Activated T-cell treated with anti-CD3 and anti-CD28 coated beads, Interleukin-2, amount 50 U/mL, for 72 hours (primary cell): ENCODE results near the gene SMIM5. TPM values are rescaled to one million over a fixed set of nuclear protein-coding genes. Genes with fewer than 3 reads are reported as not detected.

Experiments used
- ATAC-seq, 2 donors: fragments of 150-1000 bp; cut with Tn5 transposase; replicated peaks in 1 of 2; 2 replicates each; pipeline ENCODE4 v1.10.0; 2021; ENCODE audit warnings: moderate library complexity in 2 of 2, mild to moderate bottlenecking in 1 of 2
- DNase-seq, 2 donors: peaks; one replicate each; pipeline ENCODE4 v3.0.0; 2021 to 2022; ENCODE audit warnings: mixed read lengths in 1 of 2
- H3K27ac Mint-ChIP-seq: one replicate; pipeline ENCODE4 v1.8.0; 2022; ENCODE audit warnings: mild to moderate bottlenecking, moderate library complexity, mixed read lengths
- H3K27me3 Mint-ChIP-seq: one replicate; pipeline ENCODE4 v1.8.0; 2022; ENCODE audit warnings: low read depth, mixed read lengths
- H3K36me3 Mint-ChIP-seq, 2 donors: one replicate each; pipeline ENCODE4 v1.8.0; 2022; ENCODE audit warnings: mixed read lengths in 2 of 2, mild to moderate bottlenecking in 1 of 2; ENCODE audit not compliant: insufficient read depth in 2 of 2
- H3K4me1 Mint-ChIP-seq: one replicate; pipeline ENCODE4 v1.8.0; 2022; ENCODE audit warnings: low read depth, mixed read lengths
- H3K4me3 Mint-ChIP-seq, 2 donors: one replicate each; pipeline ENCODE4 v1.8.0; 2022; ENCODE audit warnings: mild to moderate bottlenecking in 2 of 2, mixed read lengths in 2 of 2, moderate library complexity in 2 of 2
- H3K9me3 Mint-ChIP-seq, 2 donors: one replicate each; pipeline ENCODE4 v1.8.0; 2022; ENCODE audit warnings: mixed read lengths in 2 of 2
- total RNA-seq, 2 donors: library from RNA; stranded (reverse); gene quantifications; one replicate each; pipeline ENCODE4 v1.2.3, GENCODE V29; 2022

The SMIM5 gene
- total RNA-seq, 2 donors from 2014 or later, result 1.4 to 2.4 TPM

DNA sequence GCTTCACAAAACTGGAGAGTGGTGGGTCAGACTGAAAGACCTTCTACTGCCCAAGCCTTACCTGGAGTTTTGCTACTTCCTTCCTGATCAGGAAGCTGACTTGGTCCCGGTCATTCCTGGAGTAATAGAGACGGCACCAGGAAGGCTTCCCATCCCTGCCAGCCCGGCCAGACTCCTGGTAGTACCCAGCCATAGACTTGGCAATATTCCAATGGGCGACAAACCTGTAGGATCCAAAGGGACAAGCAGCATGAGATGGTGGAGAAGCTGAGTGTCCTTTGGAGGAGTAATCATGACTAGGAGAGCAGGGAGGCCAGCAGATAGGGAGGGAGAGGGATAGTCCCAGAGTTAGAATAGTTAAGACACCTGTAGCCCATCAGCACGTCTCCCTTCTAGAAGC lies 25.0 kb downstream of the SMIM5 start:
- peaks cover 2 to 5% of the 10 kb centered on the region in 2 donors for H3K36me3 Mint-ChIP-seq
- ATAC-seq (no peak), DNase-seq (no peak)
- H3K4me3 Mint-ChIP-seq, result no peak overlapping the region
- H3K27ac Mint-ChIP-seq, result no peak overlapping the region
- peaks cover under 1% of the 10 kb centered on the region for H3K4me1 Mint-ChIP-seq
- H3K9me3 Mint-ChIP-seq, result no peaks in the 10 kb centered on the region
- H3K27me3 Mint-ChIP-seq, result no peaks in the 10 kb centered on the region

- Mint-ChIP-seq H3K9me3 (no peaks in the 10 kb centered on the region), H3K4me3 (no peak overlapping the region), H3K36me3 (peaks cover 5 to 8% of the 10 kb centered on the region in 2 donors), H3K27ac (no peak overlapping the region), H3K4me1 (peaks cover 14% of the 10 kb centered on the region), H3K27me3 (no peaks in the 10 kb centered on the region)
- DNase-seq, result no peak
- ATAC-seq, result no peak
These were observed 28.3 kb downstream of the SMIM5 start for GRCh38 chr17:75661531-75661930.

DNA sequence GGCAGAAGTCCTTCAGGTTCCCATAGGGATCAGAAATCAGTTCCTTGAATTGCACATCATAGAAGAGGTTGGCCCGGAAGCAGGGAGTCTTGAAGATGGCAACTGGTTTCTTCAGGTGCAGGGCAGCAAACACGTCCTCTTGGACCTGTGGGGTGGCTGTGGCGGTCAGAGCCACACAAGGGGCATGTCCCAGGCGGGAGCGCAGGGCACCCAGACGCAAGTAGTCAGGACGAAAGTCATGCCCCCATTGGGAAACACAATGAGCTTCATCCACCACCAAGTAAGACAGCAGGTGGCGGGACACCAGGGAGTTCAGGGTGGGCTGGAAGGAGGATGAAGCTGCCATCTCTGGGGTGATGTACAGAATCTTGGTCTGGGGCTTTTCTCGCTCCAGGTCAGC lies 29.3 kb downstream of the SMIM5 start:
- Mint-ChIP-seq H3K4me1 (peaks cover 14% of the 10 kb centered on the region), H3K4me3 (no peak overlapping the region), H3K36me3 (peaks cover 5 to 7% of the 10 kb centered on the region in 2 donors), H3K27ac (no peak overlapping the region), H3K9me3 (no peaks in the 10 kb centered on the region), H3K27me3 (no peaks in the 10 kb centered on the region)
- DNase-seq (no peak), ATAC-seq (no peak)

GRCh38 chr17:75664099-75664549 lies 30.9 kb downstream of the SMIM5 start:
- H3K36me3 Mint-ChIP-seq, result peaks cover 7 to 10% of the 10 kb centered on the region in 2 donors
- DNase-seq, result no peak
- ATAC-seq, result no peak
- no peak overlapping the region for H3K4me3 Mint-ChIP-seq
- peaks cover 25% of the 10 kb centered on the region for H3K4me1 Mint-ChIP-seq
- no peaks in the 10 kb centered on the region for H3K9me3 Mint-ChIP-seq
- H3K27me3 Mint-ChIP-seq, result no peaks in the 10 kb centered on the region
- no peak overlapping the region for H3K27ac Mint-ChIP-seq

- DNase-seq, result no peak
- peaks cover 10 to 11% of the 10 kb centered on the region in 2 donors for H3K36me3 Mint-ChIP-seq
- H3K4me3 Mint-ChIP-seq, result no peak overlapping the region
- H3K27ac Mint-ChIP-seq, result peak overlapping the region; percentile 77
- peaks cover 38% of the 10 kb centered on the region for H3K4me1 Mint-ChIP-seq
- no peaks in the 10 kb centered on the region for H3K27me3 Mint-ChIP-seq
- ATAC-seq, result no peak
- no peaks in the 10 kb centered on the region for H3K9me3 Mint-ChIP-seq
These were observed 32.7 kb downstream of the SMIM5 start for GRCh38 chr17:75665981-75666380.

DNA sequence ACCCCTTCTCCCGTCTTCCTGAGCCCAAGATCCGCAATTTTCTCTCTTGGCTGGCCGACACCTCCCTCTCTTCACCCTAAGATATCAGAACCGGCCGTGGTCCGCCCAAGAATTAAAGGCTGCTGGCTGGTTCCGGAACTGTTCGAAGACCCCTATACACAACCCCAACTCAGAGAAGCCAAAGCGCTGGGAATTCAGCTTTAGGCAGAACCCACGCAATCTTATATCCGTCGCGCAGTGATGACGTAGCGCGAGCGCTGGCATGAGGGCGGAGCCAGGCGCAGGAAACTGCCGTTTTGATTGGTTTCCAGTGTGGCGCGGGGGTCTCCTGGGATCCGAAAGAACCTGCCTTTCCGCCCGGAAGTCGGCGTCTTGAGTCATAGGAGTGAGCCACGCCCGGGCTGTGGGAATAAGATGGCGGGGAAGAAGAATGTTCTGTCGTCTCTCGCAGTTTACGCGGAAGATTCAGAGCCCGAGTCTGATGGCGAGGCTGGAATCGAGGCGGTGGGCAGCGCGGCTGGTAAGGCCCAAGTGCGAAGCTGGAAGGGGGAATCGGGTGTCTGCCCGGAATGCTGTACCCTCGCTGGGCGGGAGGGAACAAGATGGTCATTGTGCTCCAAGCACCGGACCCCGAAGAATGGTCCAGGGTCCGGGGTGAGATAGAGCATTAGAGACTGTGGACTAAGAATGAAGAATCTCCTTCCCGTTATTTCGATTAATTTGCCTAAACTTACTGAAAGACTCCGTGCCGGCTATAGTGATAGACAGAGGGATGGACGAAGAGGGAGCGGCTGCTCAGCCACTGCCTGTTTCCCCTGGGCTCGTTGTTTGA lies 33.9 kb downstream of the SMIM5 start, which contains the start of the genes RECQL5 and SAP30BP:
Gene RECQL5 (minus strand): TSS at position 196 of the 832 bp plus-strand sequence. CDS start 597 bp downstream, outside the sequence.
Gene SAP30BP (plus strand): TSS at position 380 of the 832 bp plus-strand sequence. CDS start 35 bp downstream, at position 415.
- peak within 1 kb of the TSS; percentile 77 for H3K27ac Mint-ChIP-seq
- H3K27me3 Mint-ChIP-seq, result no peaks in the 10 kb centered on the region
- no peak within 1 kb of the TSS for H3K4me3 Mint-ChIP-seq
- peak; percentile 100 for ATAC-seq
- peaks cover 10 to 11% of the 10 kb centered on the region in 2 donors for H3K36me3 Mint-ChIP-seq
- H3K9me3 Mint-ChIP-seq, result no peaks in the 10 kb centered on the region
- peaks cover 43% of the 10 kb centered on the region for H3K4me1 Mint-ChIP-seq
- peak; percentile 96 to 98 for DNase-seq

DNA sequence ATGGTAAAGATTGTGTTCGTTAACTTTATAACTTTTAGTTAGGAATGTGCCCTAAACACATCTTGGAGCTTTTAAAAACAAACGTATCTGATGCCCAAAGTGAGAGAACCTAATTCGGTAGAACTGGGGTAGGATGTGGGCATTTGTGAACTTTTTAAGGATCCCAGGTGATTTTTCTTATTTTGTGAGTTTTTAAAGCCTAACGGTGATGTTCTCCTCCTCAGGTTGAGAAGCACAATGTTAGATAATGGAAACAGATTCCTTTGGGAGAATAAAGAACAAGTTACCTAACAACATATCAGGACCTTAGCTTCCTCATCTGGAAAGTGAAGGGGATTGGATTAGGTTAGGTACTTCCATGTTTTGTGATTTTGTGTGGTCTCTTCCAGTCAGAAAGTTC lies 34.6 kb downstream of the SMIM5 start:
- ATAC-seq (no peak), DNase-seq (no peak)
- Mint-ChIP-seq H3K9me3 (no peaks in the 10 kb centered on the region), H3K4me3 (no peak overlapping the region), H3K27ac (no peak overlapping the region), H3K27me3 (no peaks in the 10 kb centered on the region), H3K4me1 (peaks cover 43% of the 10 kb centered on the region), H3K36me3 (peaks cover 6 to 9% of the 10 kb centered on the region in 2 donors)

GRCh38 chr17:75668489-75668888 lies 35.3 kb downstream of the SMIM5 start:
- ATAC-seq (no peak), DNase-seq (no peak)
- H3K36me3 Mint-ChIP-seq, result peaks cover 6 to 9% of the 10 kb centered on the region in 2 donors
- peaks cover 43% of the 10 kb centered on the region for H3K4me1 Mint-ChIP-seq
- H3K9me3 Mint-ChIP-seq, result no peaks in the 10 kb centered on the region
- H3K27me3 Mint-ChIP-seq, result no peaks in the 10 kb centered on the region
- H3K4me3 Mint-ChIP-seq, result no peak overlapping the region
- no peak overlapping the region for H3K27ac Mint-ChIP-seq

- Mint-ChIP-seq H3K9me3 (no peaks in the 10 kb centered on the region), H3K4me1 (peaks cover 37% of the 10 kb centered on the region), H3K4me3 (no peak overlapping the region), H3K27ac (no peak overlapping the region), H3K36me3 (peaks cover 3 to 8% of the 10 kb centered on the region in 2 donors), H3K27me3 (no peaks in the 10 kb centered on the region)
- no peak for DNase-seq
- no peak for ATAC-seq
These were observed 37.6 kb downstream of the SMIM5 start for GRCh38 chr17:75670868-75671267.

DNA sequence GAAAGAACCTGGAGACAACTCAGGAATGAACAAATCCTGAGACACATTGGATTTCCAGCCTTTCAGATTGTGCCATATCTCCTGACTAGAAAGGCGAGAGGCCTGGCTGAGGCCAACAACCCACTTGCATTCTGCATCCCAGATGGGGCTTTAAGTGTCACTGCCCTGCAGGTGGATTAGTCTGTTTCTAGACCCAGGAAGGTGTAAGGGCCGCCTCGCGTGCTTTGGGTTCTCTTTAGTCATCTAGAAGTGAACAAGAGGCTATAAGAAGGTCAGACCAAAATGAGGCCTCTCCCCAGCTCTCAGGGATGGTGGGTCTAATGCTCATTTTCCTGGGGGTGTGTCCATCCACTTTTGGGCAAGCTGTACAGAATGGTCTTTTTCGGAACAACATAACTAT lies 38.8 kb downstream of the SMIM5 start:
- peaks cover 33% of the 10 kb centered on the region for H3K4me1 Mint-ChIP-seq
- H3K27ac Mint-ChIP-seq, result no peak overlapping the region
- no peaks in the 10 kb centered on the region for H3K9me3 Mint-ChIP-seq
- DNase-seq (no peak), ATAC-seq (no peak)
- no peak overlapping the region for H3K4me3 Mint-ChIP-seq
- H3K27me3 Mint-ChIP-seq, result no peaks in the 10 kb centered on the region
- H3K36me3 Mint-ChIP-seq, result peaks cover 5 to 8% of the 10 kb centered on the region in 2 donors

GRCh38 chr17:75673487-75673886 lies 40.3 kb downstream of the SMIM5 start:
- Mint-ChIP-seq H3K4me1 (peaks cover 35% of the 10 kb centered on the region), H3K27me3 (no peaks in the 10 kb centered on the region), H3K4me3 (no peak overlapping the region), H3K9me3 (no peaks in the 10 kb centered on the region), H3K36me3 (peaks cover 2 to 6% of the 10 kb centered on the region in 2 donors), H3K27ac (no peak overlapping the region)
- ATAC-seq (no peak), DNase-seq (no peak)

DNA sequence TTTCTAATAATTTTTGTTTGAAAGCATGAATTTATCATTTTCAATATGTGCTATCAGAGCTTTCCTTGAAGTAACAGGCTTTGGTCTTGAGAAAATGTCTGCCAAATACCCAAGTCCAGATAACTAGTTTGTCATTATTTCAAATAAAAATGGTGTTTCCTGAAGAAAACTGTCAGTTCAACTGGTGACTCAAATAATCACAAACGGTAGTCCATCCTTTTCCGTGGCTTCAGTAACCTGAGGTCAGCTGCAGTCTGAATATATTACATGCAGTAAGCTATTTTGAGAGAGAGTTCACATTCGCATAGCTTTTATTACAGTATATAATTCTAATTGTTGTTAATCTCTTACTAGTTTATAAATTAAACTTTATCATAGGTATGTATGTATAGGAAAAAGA lies 43.2 kb downstream of the SMIM5 start:
- no peaks in the 10 kb centered on the region for H3K9me3 Mint-ChIP-seq
- H3K4me1 Mint-ChIP-seq, result peaks cover 31% of the 10 kb centered on the region
- no peak overlapping the region for H3K27ac Mint-ChIP-seq
- H3K36me3 Mint-ChIP-seq, result peaks cover 2 to 3% of the 10 kb centered on the region in 2 donors
- H3K4me3 Mint-ChIP-seq, result no peak overlapping the region
- no peaks in the 10 kb centered on the region for H3K27me3 Mint-ChIP-seq
- DNase-seq (no peak), ATAC-seq (no peak)

DNA sequence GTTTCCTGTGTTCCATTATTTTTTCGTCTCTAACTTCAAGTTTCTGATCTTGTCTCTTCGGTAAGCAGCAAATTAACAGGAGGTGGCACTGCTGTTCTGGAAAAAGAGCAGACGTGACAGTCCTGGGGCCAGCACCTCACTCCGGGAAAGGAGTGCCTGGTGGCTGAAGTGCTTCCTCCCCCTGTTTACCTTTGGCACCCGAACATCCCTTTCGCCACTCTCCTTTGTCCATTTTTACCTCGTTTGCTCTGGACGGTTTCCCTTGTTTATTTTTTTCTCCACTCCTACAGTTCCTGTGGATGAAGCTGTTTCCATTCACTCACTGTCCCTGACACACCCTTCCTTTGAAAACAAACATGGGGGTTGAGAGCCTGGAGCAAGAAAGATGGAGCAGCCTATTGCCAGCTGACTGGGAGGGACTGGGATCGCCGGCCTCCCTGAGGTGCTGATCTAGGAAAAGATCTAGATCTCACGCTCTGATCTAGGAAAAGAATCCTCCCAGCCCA lies 46.5 kb downstream of the SMIM5 start:
- Mint-ChIP-seq H3K27ac (peak overlapping the region; percentile 63), H3K4me1 (peaks cover 36% of the 10 kb centered on the region), H3K36me3 (peaks cover 2 to 3% of the 10 kb centered on the region in 2 donors), H3K9me3 (no peaks in the 10 kb centered on the region), H3K27me3 (no peaks in the 10 kb centered on the region), H3K4me3 (no peak overlapping the region)
- ATAC-seq, result no peak
- DNase-seq, result no peak
